ENCODE results near the gene SSTR5.

GRCh38 chr16:1045310-1045992, 27.1 kb upstream of the SSTR5 start:
- TF ChIP-seq, protein P1, sequence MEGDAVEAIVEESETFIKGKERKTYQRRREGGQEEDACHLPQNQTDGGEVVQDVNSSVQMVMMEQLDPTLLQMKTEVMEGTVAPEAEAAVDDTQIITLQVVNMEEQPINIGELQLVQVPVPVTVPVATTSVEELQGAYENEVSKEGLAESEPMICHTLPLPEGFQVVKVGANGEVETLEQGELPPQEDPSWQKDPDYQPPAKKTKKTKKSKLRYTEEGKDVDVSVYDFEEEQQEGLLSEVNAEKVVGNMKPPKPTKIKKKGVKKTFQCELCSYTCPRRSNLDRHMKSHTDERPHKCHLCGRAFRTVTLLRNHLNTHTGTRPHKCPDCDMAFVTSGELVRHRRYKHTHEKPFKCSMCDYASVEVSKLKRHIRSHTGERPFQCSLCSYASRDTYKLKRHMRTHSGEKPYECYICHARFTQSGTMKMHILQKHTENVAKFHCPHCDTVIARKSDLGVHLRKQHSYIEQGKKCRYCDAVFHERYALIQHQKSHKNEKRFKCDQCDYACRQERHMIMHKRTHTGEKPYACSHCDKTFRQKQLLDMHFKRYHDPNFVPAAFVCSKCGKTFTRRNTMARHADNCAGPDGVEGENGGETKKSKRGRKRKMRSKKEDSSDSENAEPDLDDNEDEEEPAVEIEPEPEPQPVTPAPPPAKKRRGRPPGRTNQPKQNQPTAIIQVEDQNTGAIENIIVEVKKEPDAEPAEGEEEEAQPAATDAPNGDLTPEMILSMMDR (IDR thresholded peaks at IDR 0.05), result no peak
- TF ChIP-seq POLR2A (IDR thresholded peaks at IDR 0.05), result no peak

Data from heart left ventricle (tissue), 13 donors.